ENCODE results near the gene CHRNA4.

DNA sequence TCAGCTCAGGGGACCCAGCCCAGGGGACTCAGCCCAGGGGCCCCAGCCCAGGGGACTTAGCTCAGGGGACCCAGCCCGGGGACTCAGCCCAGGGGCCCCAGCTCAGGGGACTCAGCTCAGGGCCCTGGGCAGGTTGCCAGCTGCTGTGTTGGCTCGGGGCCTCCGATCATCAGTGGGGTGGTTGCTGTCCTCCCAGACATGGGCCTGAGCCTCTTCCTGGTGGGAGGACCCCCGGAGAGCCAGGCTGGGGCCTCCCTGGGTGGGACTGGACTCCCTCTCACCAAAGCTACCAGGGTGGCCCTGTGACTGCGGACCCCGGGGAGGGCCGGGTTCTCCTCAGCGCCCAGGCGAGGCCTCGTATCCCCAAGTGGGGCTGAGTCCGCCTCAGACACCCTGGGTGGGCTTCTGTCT is 63.8 kb downstream of the CHRNA4 start:
- TF ChIP-seq, protein P1, sequence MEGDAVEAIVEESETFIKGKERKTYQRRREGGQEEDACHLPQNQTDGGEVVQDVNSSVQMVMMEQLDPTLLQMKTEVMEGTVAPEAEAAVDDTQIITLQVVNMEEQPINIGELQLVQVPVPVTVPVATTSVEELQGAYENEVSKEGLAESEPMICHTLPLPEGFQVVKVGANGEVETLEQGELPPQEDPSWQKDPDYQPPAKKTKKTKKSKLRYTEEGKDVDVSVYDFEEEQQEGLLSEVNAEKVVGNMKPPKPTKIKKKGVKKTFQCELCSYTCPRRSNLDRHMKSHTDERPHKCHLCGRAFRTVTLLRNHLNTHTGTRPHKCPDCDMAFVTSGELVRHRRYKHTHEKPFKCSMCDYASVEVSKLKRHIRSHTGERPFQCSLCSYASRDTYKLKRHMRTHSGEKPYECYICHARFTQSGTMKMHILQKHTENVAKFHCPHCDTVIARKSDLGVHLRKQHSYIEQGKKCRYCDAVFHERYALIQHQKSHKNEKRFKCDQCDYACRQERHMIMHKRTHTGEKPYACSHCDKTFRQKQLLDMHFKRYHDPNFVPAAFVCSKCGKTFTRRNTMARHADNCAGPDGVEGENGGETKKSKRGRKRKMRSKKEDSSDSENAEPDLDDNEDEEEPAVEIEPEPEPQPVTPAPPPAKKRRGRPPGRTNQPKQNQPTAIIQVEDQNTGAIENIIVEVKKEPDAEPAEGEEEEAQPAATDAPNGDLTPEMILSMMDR (IDR thresholded peaks at IDR 0.05; ENCODE audit: low read depth, low read length), result no peak
- TF ChIP-seq EZH2phosphoT487 (IDR thresholded peaks at IDR 0.05; ENCODE audit: low read depth), result no peak

Data from OCI-LY3 (cell line).